Neural cell (in vitro differentiated cells): ENCODE measurements around the gene TNRC6C. TPM values are rescaled to one million over a fixed set of nuclear protein-coding genes. Genes with fewer than 3 reads are reported as not detected.

Source experiments
- H2AFZ ChIP-seq: fragments of 200-600, 300-800 bp; sonication (generic), shearing (Covaris generic); 2 replicates; pipeline ENCODE4 v1.6.0; 2014; ENCODE audit warnings: low read depth, mild to moderate bottlenecking, antibody characterized with exemption, low read length, moderate library complexity
- H3F3A ChIP-seq: fragments of 200-600 bp; shearing (Covaris generic); 2 replicates; pipeline ENCODE4 v1.6.1; 2016; ENCODE audit warnings: mild to moderate bottlenecking, moderate library complexity, mixed read lengths, antibody characterized with exemption, low read length; ENCODE audit not compliant: insufficient read depth, poor library complexity, severe bottlenecking
- H3K27ac ChIP-seq: fragments of 200-600, 300-800 bp; sonication (generic), shearing (Covaris generic); 2 replicates; pipeline ENCODE4 v1.5.1; 2014; ENCODE audit warnings: mild to moderate bottlenecking, low read length, moderate library complexity
- H3K27me3 ChIP-seq: fragments of 300-800, 200-600 bp; sonication (generic), shearing (Covaris generic); 2 replicates; pipeline ENCODE4 v1.6.0; 2014; ENCODE audit warnings: mild to moderate bottlenecking, low read depth, low read length, moderate library complexity; ENCODE audit not compliant: insufficient read depth
- H3K36me3 ChIP-seq: fragments of 300-800, 200-600 bp; sonication (generic), shearing (Covaris generic); 2 replicates; pipeline ENCODE4 v1.5.1; 2014; ENCODE audit warnings: mild to moderate bottlenecking, antibody characterized with exemption, low read length, moderate library complexity; ENCODE audit not compliant: insufficient read depth
- H3K4me2 ChIP-seq: fragments of 300-800, 200-600 bp; sonication (generic), shearing (Covaris generic); 2 replicates; pipeline ENCODE4 v1.6.0; 2014; ENCODE audit warnings: mild to moderate bottlenecking, low read length
- H3K4me3 ChIP-seq: fragments of 300-800, 200-600 bp; sonication (generic), shearing (Covaris generic); 2 replicates; pipeline ENCODE4 v1.5.1; 2014; ENCODE audit warnings: mild to moderate bottlenecking, low read length, moderate library complexity
- H3K79me2 ChIP-seq: fragments of 200-600 bp; shearing (Covaris generic); replicated peaks from 2 replicates; pipeline ENCODE4 v1.6.0; 2014; ENCODE audit warnings: mild to moderate bottlenecking, low read length, moderate library complexity; ENCODE audit not compliant: insufficient read depth
- H3K9ac ChIP-seq: fragments of 300-800, 200-600 bp; sonication (generic), shearing (Covaris generic); 2 replicates; pipeline ENCODE4 v1.6.1; 2016; ENCODE audit warnings: mild to moderate bottlenecking, low read length, mixed read lengths
- H3K9me2 ChIP-seq: fragments of 200-600 bp; shearing (Covaris generic); 2 replicates; pipeline ENCODE4 v1.6.1; 2016; ENCODE audit warnings: mild to moderate bottlenecking, low read length, mixed read lengths; ENCODE audit not compliant: insufficient read depth
- H3K9me3 ChIP-seq: fragments of 200-600, 300-800 bp; sonication (generic), shearing (Covaris generic); 2 replicates; pipeline ENCODE4 v1.6.1; 2016; ENCODE audit warnings: mild to moderate bottlenecking, mixed run types, low read length, moderate library complexity, mixed read lengths
- H4K20me1 ChIP-seq: fragments of 200-600 bp; shearing (Covaris generic); 2 replicates; pipeline ENCODE4 v1.6.1; 2016; ENCODE audit warnings: mild to moderate bottlenecking, mixed run types; ENCODE audit not compliant: insufficient read depth
- CTCF ChIP-seq: fragments of 450-650 bp; IDR thresholded peaks from 2 replicates; pipeline ENCODE4 v1.5.1; 2014; ENCODE audit warnings: antibody characterized with exemption, mild to moderate bottlenecking, moderate library complexity; ENCODE audit not compliant: poor library complexity, severe bottlenecking
- EP300 ChIP-seq: fragments of 450-650 bp; conservative IDR thresholded peaks from 2 replicates; pipeline ENCODE4 v1.6.1; 2014; ENCODE audit warnings: antibody characterized with exemption, mild to moderate bottlenecking, moderate library complexity; ENCODE audit not compliant: poor library complexity, severe bottlenecking
- EZH2 ChIP-seq: fragments of 200-600, 300-800 bp; shearing (Covaris generic), sonication (generic); IDR thresholded peaks from 2 replicates; pipeline ENCODE4 v1.6.1; 2014; ENCODE audit warnings: antibody characterized with exemption, low read length, borderline replicate concordance, mild to moderate bottlenecking; ENCODE audit not compliant: insufficient read depth, poor library complexity, severe bottlenecking
- MXI1 ChIP-seq: fragments of 450-650 bp; conservative IDR thresholded peaks from 2 replicates; pipeline ENCODE4 v1.6.1; 2014; ENCODE audit warnings: antibody characterized with exemption, mild to moderate bottlenecking; ENCODE audit not compliant: poor library complexity, severe bottlenecking
- POLR2AphosphoS5 ChIP-seq: IDR thresholded peaks from 2 replicates; pipeline ENCODE4 v1.6.1; 2012
- RAD21 ChIP-seq: fragments of 450-650 bp; conservative IDR thresholded peaks from 2 replicates; pipeline ENCODE4 v1.6.1; 2014; ENCODE audit warnings: antibody characterized with exemption, mild to moderate bottlenecking, moderate library complexity
- REST ChIP-seq: IDR thresholded peaks from 2 replicates; pipeline ENCODE4 v1.6.1; 2012; ENCODE audit warnings: borderline replicate concordance
- SMC3 ChIP-seq: fragments of 450-650 bp; conservative IDR thresholded peaks from 2 replicates; pipeline ENCODE4 v1.6.1; 2014; ENCODE audit warnings: antibody characterized with exemption, mild to moderate bottlenecking, moderate library complexity; ENCODE audit not compliant: poor library complexity
- TAF1 ChIP-seq: IDR thresholded peaks from 2 replicates; pipeline ENCODE4 v1.6.1; 2012; ENCODE audit warnings: low read depth
- polyA plus RNA-seq: library from polyadenylated mRNA; depleted of rRNA; stranded (reverse); fragments of >200 nt; gene quantifications from 2 replicates; pipeline ENCODE4 v1.2.3, GENCODE V29; 2014

TNRC6C gene
- polyA plus RNA-seq, 1 donor from 2014 or later = 15.4 TPM

GRCh38 chr17:77927777-77928518 lies 30.6 kb upstream of the TNRC6C start:
- H3K4me3 ChIP-seq = no peak overlapping the region
- no peaks in the 10 kb centered on the region for H3K36me3 ChIP-seq
- no peak for TF ChIP-seq SMC3
- TF ChIP-seq CTCF = no peak
- TF ChIP-seq RAD21 = no peak
- TF ChIP-seq MXI1 = no peak
- TF ChIP-seq POLR2AphosphoS5 = no peak
- TF ChIP-seq REST = no peak
- TF ChIP-seq EP300 = no peak
- no peak for TF ChIP-seq EZH2
- TF ChIP-seq TAF1 = no peak
- no peaks in the 10 kb centered on the region for H3F3A ChIP-seq
- H3K9ac ChIP-seq = peak overlapping the region; percentile 15
- no peaks in the 10 kb centered on the region for H3K9me2 ChIP-seq
- H3K9me3 ChIP-seq = no peaks in the 10 kb centered on the region
- H3K27ac ChIP-seq = no peak overlapping the region
- no peak overlapping the region for H2AFZ ChIP-seq
- H4K20me1 ChIP-seq = no peaks in the 10 kb centered on the region
- H3K79me2 ChIP-seq = no peaks in the 10 kb centered on the region
- no peak overlapping the region for H3K4me2 ChIP-seq
- H3K27me3 ChIP-seq = no peaks in the 10 kb centered on the region

- Histone ChIP-seq H4K20me1 (no peaks in the 10 kb centered on the region), H3K27ac (no peak overlapping the region), H3K79me2 (no peaks in the 10 kb centered on the region), H3K9me3 (no peaks in the 10 kb centered on the region), H3K36me3 (no peaks in the 10 kb centered on the region), H2AFZ (no peak overlapping the region), H3K4me2 (no peak overlapping the region), H3K9ac (no peak overlapping the region), H3K27me3 (no peaks in the 10 kb centered on the region), H3F3A (no peaks in the 10 kb centered on the region), H3K9me2 (no peaks in the 10 kb centered on the region), H3K4me3 (no peak overlapping the region)
- TF ChIP-seq RAD21 (no peak), MXI1 (no peak), EZH2 (no peak), TAF1 (no peak)
These were observed 29.9 kb upstream of the TNRC6C start for GRCh38 chr17:77928519-77929179.
